Panc1 (cell line): Measurements from ENCODE around the gene RNASE12. TPM values are rescaled to one million over a fixed set of nuclear protein-coding genes. Genes with fewer than 3 reads are reported as not detected.

Experiments used
- ATAC-seq: fragments of 200-7000 bp; cut with Tn5 transposase; 2 replicates; pipeline ENCODE4 v1.9.1; 2020; ENCODE audit warnings: mild to moderate bottlenecking, moderate library complexity
- BruUV-seq: library from RNA; stranded (reverse); fragments of 400-500 nt; replicated peaks from 2 replicates; lab custom pipeline; 2021; lab: Mats Ljungman, UMichigan
- CTCF ChIA-PET: fragments of 300-600 bp; sonication (Branson Sonifier 250); formaldehyde crosslinking; loops from one replicate; lab custom pipeline; 2022; ENCODE audit warnings: antibody characterized with exemption; lab: Charles Lee
- POLR2A ChIA-PET: fragments of 300-600 bp; sonication (Branson Sonifier 250); formaldehyde crosslinking; loops from one replicate; lab custom pipeline; 2022; ENCODE audit warnings: antibody characterized with exemption; lab: Charles Lee
- DNase-seq: peaks from one replicate; pipeline ENCODE4 v3.0.0-alpha.2; 2010; ENCODE audit warnings: low read depth, low spot score
- H3K27ac ChIP-seq: 2 replicates; pipeline ENCODE4 v1.5.1; 2011; ENCODE audit warnings: mild to moderate bottlenecking, low read length, inconsistent platforms
- H3K27me3 ChIP-seq: fragments of 200-500 bp; sonication (Bioruptor generic); 2 replicates; pipeline ENCODE4 v1.6.0; 2014; ENCODE audit warnings: low read length, inconsistent platforms; ENCODE audit not compliant: control insufficient read depth, insufficient read depth
- H3K36me3 ChIP-seq: fragments of 200-500 bp; sonication (Bioruptor generic); 2 replicates; pipeline ENCODE4 v1.5.1; 2014; ENCODE audit warnings: inconsistent platforms, mild to moderate bottlenecking, low read length, moderate library complexity; ENCODE audit not compliant: control insufficient read depth, insufficient read depth
- H3K4me1 ChIP-seq: 2 replicates; pipeline ENCODE4 v1.5.1; 2011; ENCODE audit warnings: inconsistent platforms, mild to moderate bottlenecking, low read length, moderate library complexity; ENCODE audit not compliant: control insufficient read depth, insufficient read depth
- H3K4me3 ChIP-seq, 2 experiments: 2 replicates each; pipeline ENCODE4 v1.5.1; 2011 to 2012; ENCODE audit warnings: low read depth in 2 of 2, low read length in 2 of 2, mild to moderate bottlenecking in 2 of 2, inconsistent platforms in 1 of 2, moderate library complexity in 1 of 2
- H3K9me3 ChIP-seq: fragments of 200-500 bp; sonication (Bioruptor generic); 2 replicates; pipeline ENCODE4 v1.5.1; 2014; ENCODE audit warnings: low read depth, mild to moderate bottlenecking, inconsistent platforms, low read length, moderate library complexity; ENCODE audit not compliant: control insufficient read depth, insufficient read depth
- POLR2AphosphoS5 ChIP-seq: IDR thresholded peaks from 2 replicates; pipeline ENCODE4 v1.6.1; 2012; ENCODE audit warnings: mild to moderate bottlenecking, low read depth, low read length, moderate library complexity
- SIN3A ChIP-seq: IDR thresholded peaks from 2 replicates; pipeline ENCODE4 v1.6.1; 2012; ENCODE audit warnings: low read depth, mild to moderate bottlenecking, low read length, moderate library complexity, borderline replicate concordance; ENCODE audit not compliant: insufficient read depth
- TCF7L2 ChIP-seq: IDR thresholded peaks from 2 replicates; pipeline ENCODE4 v1.6.1; 2011; ENCODE audit warnings: mild to moderate bottlenecking, low read depth, low read length, inconsistent platforms
- in situ Hi-C: cut with HindIII; loops from 2 replicates; pipeline ENCODE4 v1.10.0; 2016; ENCODE audit warnings: low sequenced_read_pairs, low pct_unique_long_range_greater_than_20kb
- intact Hi-C: fragments of 100-400 bp; cut with micrococcal nuclease; formaldehyde crosslinking; loops from one replicate; pipeline ENCODE4 v1.10.0; 2022; ENCODE audit not compliant: unreplicated experiment
- total RNA-seq: library from RNA; stranded (reverse); gene quantifications from one replicate; pipeline ENCODE4 v1.2.1, GENCODE V29; 2021; ENCODE audit not compliant: unreplicated experiment
- TF ChIP-seq, protein P1 (sequence below), 2 experiments: IDR thresholded peaks; 2 replicates each; pipeline ENCODE4 v1.6.1; 2011 to 2012; ENCODE audit warnings: low read depth in 2 of 2, control low read depth in 1 of 2, low read length in 1 of 2, mild to moderate bottlenecking in 1 of 2, moderate library complexity in 1 of 2; ENCODE audit not compliant: insufficient read depth in 1 of 2
- TF ChIP-seq, protein P2 (sequence below): fragments of 450-650 bp; IDR thresholded peaks from 2 replicates; pipeline ENCODE4 v1.5.1; 2017; ENCODE audit warnings: mild to moderate bottlenecking

Gene RNASE12
- total RNA-seq, 1 experiment from 2014 or later = not detected

DNA sequence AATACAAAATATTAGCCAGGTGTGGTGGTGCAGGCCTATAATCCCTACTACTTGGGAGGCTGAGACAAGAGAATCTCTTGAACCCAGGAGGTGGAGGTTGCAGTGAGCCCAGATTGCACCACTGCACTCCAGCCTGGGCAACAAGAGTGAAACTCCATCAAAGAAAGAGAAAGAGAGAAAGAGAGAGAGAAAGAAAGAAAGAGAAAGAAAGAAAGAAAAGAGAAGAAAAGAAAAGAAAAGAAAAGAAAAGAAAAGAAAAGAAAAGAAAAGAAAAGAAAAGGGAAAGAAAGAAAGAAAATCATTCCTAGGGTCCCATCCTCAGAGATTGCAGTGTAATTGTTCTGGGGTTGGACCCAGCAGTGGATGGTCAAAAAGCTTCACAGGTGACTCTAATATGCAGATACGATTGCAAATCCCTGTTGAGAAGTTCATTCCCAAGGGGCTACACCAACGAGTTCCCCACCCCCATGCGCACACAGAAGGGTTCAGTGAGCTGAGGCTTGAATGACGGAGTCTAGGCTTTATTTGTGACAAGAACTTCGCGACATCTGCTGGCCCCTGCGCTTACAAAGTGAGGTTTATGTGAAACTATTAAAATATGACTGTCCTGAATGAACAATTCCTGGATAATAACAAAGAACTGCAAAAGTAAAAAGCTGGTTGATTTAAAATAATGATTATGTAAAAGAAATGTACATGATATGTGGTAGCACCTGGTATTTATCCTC, 17.4 kb upstream of the RNASE12 start:
- Histone ChIP-seq H3K4me1 (peaks cover 16% of the 10 kb centered on the region), H3K9me3 (no peaks in the 10 kb centered on the region), H3K36me3 (no peaks in the 10 kb centered on the region), H3K27ac (no peak overlapping the region), H3K27me3 (no peaks in the 10 kb centered on the region), H3K4me3 (no peak overlapping the region)
- intact Hi-C loops = loop anchor here (5.0 kb wide), 3 partner anchors 76 to 281 kb away; no protein-coding TSS in a partner anchor
- ATAC-seq (no peak), DNase-seq (no peak)
- ChIA-PET CTCF (interaction anchor here (0.5 to 0.7 kb wide), 2 partner anchors 42 to 198 kb away, joined by 3 to 4 read pairs; no protein-coding TSS in a partner anchor), POLR2A (no interaction called here)
- BruUV-seq = no TSS peak
- in situ Hi-C loops = no loop called here
- TF ChIP-seq, protein P1, sequence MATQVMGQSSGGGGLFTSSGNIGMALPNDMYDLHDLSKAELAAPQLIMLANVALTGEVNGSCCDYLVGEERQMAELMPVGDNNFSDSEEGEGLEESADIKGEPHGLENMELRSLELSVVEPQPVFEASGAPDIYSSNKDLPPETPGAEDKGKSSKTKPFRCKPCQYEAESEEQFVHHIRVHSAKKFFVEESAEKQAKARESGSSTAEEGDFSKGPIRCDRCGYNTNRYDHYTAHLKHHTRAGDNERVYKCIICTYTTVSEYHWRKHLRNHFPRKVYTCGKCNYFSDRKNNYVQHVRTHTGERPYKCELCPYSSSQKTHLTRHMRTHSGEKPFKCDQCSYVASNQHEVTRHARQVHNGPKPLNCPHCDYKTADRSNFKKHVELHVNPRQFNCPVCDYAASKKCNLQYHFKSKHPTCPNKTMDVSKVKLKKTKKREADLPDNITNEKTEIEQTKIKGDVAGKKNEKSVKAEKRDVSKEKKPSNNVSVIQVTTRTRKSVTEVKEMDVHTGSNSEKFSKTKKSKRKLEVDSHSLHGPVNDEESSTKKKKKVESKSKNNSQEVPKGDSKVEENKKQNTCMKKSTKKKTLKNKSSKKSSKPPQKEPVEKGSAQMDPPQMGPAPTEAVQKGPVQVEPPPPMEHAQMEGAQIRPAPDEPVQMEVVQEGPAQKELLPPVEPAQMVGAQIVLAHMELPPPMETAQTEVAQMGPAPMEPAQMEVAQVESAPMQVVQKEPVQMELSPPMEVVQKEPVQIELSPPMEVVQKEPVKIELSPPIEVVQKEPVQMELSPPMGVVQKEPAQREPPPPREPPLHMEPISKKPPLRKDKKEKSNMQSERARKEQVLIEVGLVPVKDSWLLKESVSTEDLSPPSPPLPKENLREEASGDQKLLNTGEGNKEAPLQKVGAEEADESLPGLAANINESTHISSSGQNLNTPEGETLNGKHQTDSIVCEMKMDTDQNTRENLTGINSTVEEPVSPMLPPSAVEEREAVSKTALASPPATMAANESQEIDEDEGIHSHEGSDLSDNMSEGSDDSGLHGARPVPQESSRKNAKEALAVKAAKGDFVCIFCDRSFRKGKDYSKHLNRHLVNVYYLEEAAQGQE (IDR thresholded peaks at IDR 0.05; ENCODE audit: insufficient read depth in 1 of 2, low read depth in 2 of 2, low read length in 1 of 2) = no peak
- TF ChIP-seq TCF7L2 (no peak), POLR2AphosphoS5 (no peak), SIN3A (no peak)

DNA sequence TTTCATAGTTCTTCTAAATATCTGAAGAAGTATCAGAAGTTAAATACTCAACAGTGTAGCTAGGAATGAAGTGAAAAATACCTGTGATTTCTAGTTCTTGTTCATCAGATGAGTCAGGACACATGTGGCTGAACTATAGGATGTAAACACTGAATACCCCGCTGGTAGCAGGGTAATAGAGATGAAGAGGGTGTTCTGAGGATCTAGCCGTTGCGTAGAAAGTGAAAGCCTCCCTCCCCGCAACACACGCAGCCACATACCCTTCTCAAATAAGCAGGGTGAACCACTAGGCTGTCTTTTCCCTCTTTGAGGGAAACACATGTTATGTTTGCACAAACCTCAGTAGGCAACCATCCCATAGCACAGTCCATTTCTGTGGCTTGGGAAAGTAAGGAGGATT, 16.4 kb upstream of the RNASE12 start:
- DNase-seq (no peak), ATAC-seq (no peak)
- no peaks in the 10 kb centered on the region for H3K9me3 ChIP-seq
- TF ChIP-seq POLR2AphosphoS5 = no peak
- no peak for TF ChIP-seq TCF7L2
- intact Hi-C loops (loop anchor here (5.0 kb wide), 3 partner anchors 75 to 280 kb away; no protein-coding TSS in a partner anchor), in situ Hi-C loops (no loop called here)
- H3K4me3 ChIP-seq = no peak overlapping the region
- ChIA-PET CTCF (interaction anchor here (1.0 kb wide), 1 partner anchor 120 kb away, joined by 3 read pairs; no protein-coding TSS in a partner anchor), POLR2A (no interaction called here)
- no peaks in the 10 kb centered on the region for H3K27me3 ChIP-seq
- BruUV-seq = no TSS peak
- no peaks in the 10 kb centered on the region for H3K36me3 ChIP-seq
- H3K4me1 ChIP-seq = peaks cover 13% of the 10 kb centered on the region
- H3K27ac ChIP-seq = no peak overlapping the region

DNA sequence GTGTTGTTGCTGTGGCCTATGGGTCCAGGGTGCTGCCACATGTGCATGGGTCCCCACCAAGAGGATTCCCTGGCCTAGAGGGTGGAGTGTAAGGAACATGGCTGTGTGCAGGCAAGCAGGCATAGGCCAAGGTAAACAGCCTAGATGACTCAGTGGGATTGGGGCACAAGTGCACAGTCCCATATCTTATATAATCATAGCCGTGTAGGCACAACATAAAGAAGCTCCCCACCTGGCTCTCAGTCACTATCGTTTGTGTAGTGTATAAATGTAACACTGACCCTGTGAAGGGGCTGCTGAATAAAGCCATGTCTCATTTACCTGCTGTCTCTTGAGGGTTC, 15.7 kb upstream of the RNASE12 start:
- CTCF ChIA-PET = interaction anchor here (0.8 to 1.0 kb wide), 2 partner anchors 120 to 145 kb away, joined by 3 to 4 read pairs; no protein-coding TSS in a partner anchor
- intact Hi-C loops = loop anchor here (5.0 kb wide), 3 partner anchors 75 to 280 kb away; no protein-coding TSS in a partner anchor
- no peak for ATAC-seq
- Histone ChIP-seq H3K36me3 (no peaks in the 10 kb centered on the region), H3K4me3 (no peak overlapping the region), H3K4me1 (peaks cover 8% of the 10 kb centered on the region), H3K27ac (no peak overlapping the region), H3K9me3 (no peaks in the 10 kb centered on the region), H3K27me3 (no peaks in the 10 kb centered on the region)
- POLR2A ChIA-PET = no interaction called here
- TF ChIP-seq, protein P1 (IDR thresholded peaks at IDR 0.05; ENCODE audit: insufficient read depth in 1 of 2, low read depth in 2 of 2, low read length in 1 of 2) = no peak
- TF ChIP-seq, protein P2, sequence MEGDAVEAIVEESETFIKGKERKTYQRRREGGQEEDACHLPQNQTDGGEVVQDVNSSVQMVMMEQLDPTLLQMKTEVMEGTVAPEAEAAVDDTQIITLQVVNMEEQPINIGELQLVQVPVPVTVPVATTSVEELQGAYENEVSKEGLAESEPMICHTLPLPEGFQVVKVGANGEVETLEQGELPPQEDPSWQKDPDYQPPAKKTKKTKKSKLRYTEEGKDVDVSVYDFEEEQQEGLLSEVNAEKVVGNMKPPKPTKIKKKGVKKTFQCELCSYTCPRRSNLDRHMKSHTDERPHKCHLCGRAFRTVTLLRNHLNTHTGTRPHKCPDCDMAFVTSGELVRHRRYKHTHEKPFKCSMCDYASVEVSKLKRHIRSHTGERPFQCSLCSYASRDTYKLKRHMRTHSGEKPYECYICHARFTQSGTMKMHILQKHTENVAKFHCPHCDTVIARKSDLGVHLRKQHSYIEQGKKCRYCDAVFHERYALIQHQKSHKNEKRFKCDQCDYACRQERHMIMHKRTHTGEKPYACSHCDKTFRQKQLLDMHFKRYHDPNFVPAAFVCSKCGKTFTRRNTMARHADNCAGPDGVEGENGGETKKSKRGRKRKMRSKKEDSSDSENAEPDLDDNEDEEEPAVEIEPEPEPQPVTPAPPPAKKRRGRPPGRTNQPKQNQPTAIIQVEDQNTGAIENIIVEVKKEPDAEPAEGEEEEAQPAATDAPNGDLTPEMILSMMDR = no peak
- no peak for TF ChIP-seq TCF7L2
- TF ChIP-seq POLR2AphosphoS5 = no peak
- TF ChIP-seq SIN3A = no peak
- BruUV-seq = no TSS peak
- in situ Hi-C loops = no loop called here
- DNase-seq = no peak
